ENCODE results near the gene FAM53B. TPM values are rescaled to one million over a fixed set of nuclear protein-coding genes. Genes with fewer than 3 reads are reported as not detected.

FAM53B gene
- total and polyA plus RNA-seq, 4 donors, result 14.6 to 45.4 (median 18.2) TPM

DNA sequence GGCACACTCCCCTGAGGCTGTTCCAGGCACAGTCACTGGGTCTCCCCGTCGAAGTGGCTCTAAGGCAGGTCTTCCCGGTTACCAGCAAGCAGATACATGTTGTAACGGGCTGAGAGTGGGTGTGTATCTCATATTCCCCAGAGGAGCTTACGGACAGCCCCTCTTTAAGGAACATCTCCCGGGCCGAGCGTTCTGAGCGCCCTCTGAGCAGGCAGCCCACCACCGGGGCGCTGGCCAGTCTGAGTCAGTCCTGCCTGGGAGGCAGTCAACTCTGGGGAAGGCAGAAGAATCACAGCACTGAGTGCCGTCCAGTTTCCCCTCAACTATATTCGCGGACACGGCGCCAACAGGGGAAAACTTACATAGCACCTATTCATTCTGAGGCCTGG lies 165.2 kb downstream of the FAM53B start:
- WGBS, 2 donors, result 77 to 90% methylated on average over 16 of the region's 16 CpGs
- ATAC-seq (ENCODE audit: insufficient read depth, low FRiP score) (no peak), DNase-seq (no peak)
- Histone ChIP-seq H3K4me1 (ENCODE audit: control insufficient read depth in 5 of 5, insufficient read depth in 5 of 5, low read length in 5 of 5) (no peaks in the 10 kb centered on the region), H3K9me3 (ENCODE audit: control insufficient read depth in 4 of 4, insufficient read depth in 3 of 4, low read length in 3 of 4) (peaks cover 0 to 3% (median 0%) of the 10 kb centered on the region in 4 donors), H3K4me3 (no peak overlapping the region), H3K27me3 (ENCODE audit: control insufficient read depth in 3 of 3, insufficient read depth in 3 of 3, low read length in 2 of 3) (no peaks in the 10 kb centered on the region), H3K27ac (ENCODE audit: low read depth in 1 of 2, low read length in 1 of 2) (no peak overlapping the region), H3K36me3 (ENCODE audit: control insufficient read depth in 4 of 4, insufficient read depth in 4 of 4, low read length in 4 of 4) (no peaks in the 10 kb centered on the region), H3K9ac (ENCODE audit: insufficient read depth in 1 of 2, low read length in 2 of 2) (no peak overlapping the region)
- TF ChIP-seq, protein P1, sequence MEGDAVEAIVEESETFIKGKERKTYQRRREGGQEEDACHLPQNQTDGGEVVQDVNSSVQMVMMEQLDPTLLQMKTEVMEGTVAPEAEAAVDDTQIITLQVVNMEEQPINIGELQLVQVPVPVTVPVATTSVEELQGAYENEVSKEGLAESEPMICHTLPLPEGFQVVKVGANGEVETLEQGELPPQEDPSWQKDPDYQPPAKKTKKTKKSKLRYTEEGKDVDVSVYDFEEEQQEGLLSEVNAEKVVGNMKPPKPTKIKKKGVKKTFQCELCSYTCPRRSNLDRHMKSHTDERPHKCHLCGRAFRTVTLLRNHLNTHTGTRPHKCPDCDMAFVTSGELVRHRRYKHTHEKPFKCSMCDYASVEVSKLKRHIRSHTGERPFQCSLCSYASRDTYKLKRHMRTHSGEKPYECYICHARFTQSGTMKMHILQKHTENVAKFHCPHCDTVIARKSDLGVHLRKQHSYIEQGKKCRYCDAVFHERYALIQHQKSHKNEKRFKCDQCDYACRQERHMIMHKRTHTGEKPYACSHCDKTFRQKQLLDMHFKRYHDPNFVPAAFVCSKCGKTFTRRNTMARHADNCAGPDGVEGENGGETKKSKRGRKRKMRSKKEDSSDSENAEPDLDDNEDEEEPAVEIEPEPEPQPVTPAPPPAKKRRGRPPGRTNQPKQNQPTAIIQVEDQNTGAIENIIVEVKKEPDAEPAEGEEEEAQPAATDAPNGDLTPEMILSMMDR (IDR thresholded peaks at IDR 0.05; ENCODE audit: control extremely low read depth, extremely low read depth), result no peak

GRCh38 chr10:124578231-124579010 lies 165.8 kb downstream of the FAM53B start:
- no peaks in the 10 kb centered on the region for H3K27me3 ChIP-seq (ENCODE audit: control insufficient read depth in 3 of 3, insufficient read depth in 3 of 3, low read length in 2 of 3)
- H3K4me3 ChIP-seq, result no peak overlapping the region
- TF ChIP-seq, protein P1 (IDR thresholded peaks at IDR 0.05; ENCODE audit: control extremely low read depth, extremely low read depth), result no peak
- no peaks in the 10 kb centered on the region for H3K36me3 ChIP-seq (ENCODE audit: control insufficient read depth in 4 of 4, insufficient read depth in 4 of 4, low read length in 4 of 4)
- peaks cover 0 to 3% (median 0%) of the 10 kb centered on the region in 4 donors for H3K9me3 ChIP-seq (ENCODE audit: control insufficient read depth in 4 of 4, insufficient read depth in 3 of 4, low read length in 3 of 4)
- no peaks in the 10 kb centered on the region for H3K4me1 ChIP-seq (ENCODE audit: control insufficient read depth in 5 of 5, insufficient read depth in 5 of 5, low read length in 5 of 5)
- no peak overlapping the region for H3K27ac ChIP-seq (ENCODE audit: low read depth in 1 of 2, low read length in 1 of 2)
- ATAC-seq (ENCODE audit: insufficient read depth, low FRiP score) (no peak), DNase-seq (no peak)
- 89 to 94% methylated on average over 23 of the region's 23 CpGs for WGBS, 2 donors
- no peak overlapping the region for H3K9ac ChIP-seq (ENCODE audit: insufficient read depth in 1 of 2, low read length in 2 of 2)

- no peaks in the 10 kb centered on the region for H3K27me3 ChIP-seq (ENCODE audit: control insufficient read depth in 3 of 3, insufficient read depth in 3 of 3, low read length in 2 of 3)
- peaks cover 0 to 3% (median 0%) of the 10 kb centered on the region in 4 donors for H3K9me3 ChIP-seq (ENCODE audit: control insufficient read depth in 4 of 4, insufficient read depth in 3 of 4, low read length in 3 of 4)
- ATAC-seq (ENCODE audit: insufficient read depth, low FRiP score) (no peak), DNase-seq (no peak)
- H3K9ac ChIP-seq (ENCODE audit: insufficient read depth in 1 of 2, low read length in 2 of 2), result no peak overlapping the region
- H3K4me3 ChIP-seq, result no peak overlapping the region
- WGBS, 2 donors, result 88 to 93% methylated on average over 3 of the region's 3 CpGs
- TF ChIP-seq, protein P1 (IDR thresholded peaks at IDR 0.05; ENCODE audit: control extremely low read depth, extremely low read depth), result no peak
- H3K4me1 ChIP-seq (ENCODE audit: control insufficient read depth in 5 of 5, insufficient read depth in 5 of 5, low read length in 5 of 5), result no peaks in the 10 kb centered on the region
- no peak overlapping the region for H3K27ac ChIP-seq (ENCODE audit: low read depth in 1 of 2, low read length in 1 of 2)
- H3K36me3 ChIP-seq (ENCODE audit: control insufficient read depth in 4 of 4, insufficient read depth in 4 of 4, low read length in 4 of 4), result no peaks in the 10 kb centered on the region
These were observed 166.5 kb downstream of the FAM53B start for GRCh38 chr10:124577651-124578050.
